ENCODE measurements around the gene ABCB6. TPM values are rescaled to one million over a fixed set of nuclear protein-coding genes. Genes with fewer than 3 reads are reported as not detected.
A peak's percentile ranks its signal among the peaks of the same experiment; 100 is the strongest.

The ABCB6 gene
- total and polyA plus RNA-seq, 10 of the 15 experiments (the other 5 are each of a cell fraction or from before 2014, with no cell fraction given): 2.3 to 22.1 (median 13.8) TPM

- H3K9ac ChIP-seq (ENCODE audit: control insufficient read depth, insufficient read depth, low read length): peak overlapping the region; percentile 76
- ChIA-PET CTCF (interaction anchor here (0.6 to 1.7 kb wide), 4 partner anchors 9 to 77 kb away, joined by 3 to 5 read pairs (median 3); no protein-coding TSS in a partner anchor), SMC1A (ENCODE audit: uncharacterized antibody, unreplicated experiment) (interaction anchor here (0.7 to 1.8 kb wide), 6 partner anchors 11 to 60 kb away, joined by 3 to 8 read pairs (median 4); partner anchors contain the start of genes ANKZF1, ATG9A, GLB1L and STK16), RAD21 (ENCODE audit: unreplicated experiment) (interaction anchor here (0.9 to 2.2 kb wide), 5 partner anchors 11 to 60 kb away, joined by 3 to 11 read pairs (median 5); partner anchors contain the start of genes ANKZF1, ATG9A, GLB1L and STK16), POLR2A (interaction anchor here (0.6 to 3.8 kb wide), 13 partner anchors 8 to 153 kb away, joined by 3 to 21 read pairs (median 5); partner anchors contain the start of genes ANKZF1, ATG9A, CNPPD1 and DNAJB2)
- no peaks in the 10 kb centered on the region for H3K27me3 ChIP-seq (replicated peaks in 1 of 2; ENCODE audit: control insufficient read depth in 2 of 2, insufficient read depth in 2 of 2, low read length in 1 of 2)
- DNase-seq (ENCODE audit: low read depth, low spot score) (no peak), ATAC-seq (peak; percentile 65), FAIRE-seq (no peak)
- H3K4me1 ChIP-seq (ENCODE audit: control insufficient read depth, insufficient read depth, low read length): peaks cover 16% of the 10 kb centered on the region
- peaks cover 14% of the 10 kb centered on the region for H3K79me2 ChIP-seq (ENCODE audit: control insufficient read depth, insufficient read depth, low read length)
- in situ Hi-C loops (cut with MboI) (no loop called here), intact Hi-C loops (cut with micrococcal nuclease; ENCODE audit: unreplicated experiment) (loop anchor here (2.0 kb wide), 1 partner anchor 77 kb away; no protein-coding TSS in a partner anchor)
- WGBS (ENCODE audit: insufficient coverage, insufficient replicate concordance, low lambda C conversion rate, missing lambda C conversion rate): 13% methylated on average over 37 of the region's 37 CpGs
- H3K4me3 ChIP-seq: peak overlapping the region; percentile 92
- peak overlapping the region; percentile 79 for H2AFZ ChIP-seq (ENCODE audit: control insufficient read depth, low read depth, low read length)
- no TSS peak for BruUV-seq (replicated peaks)
- no peaks in the 10 kb centered on the region; the same call in 1 of the 2 replicates for H4K20me1 ChIP-seq (ENCODE audit: control insufficient read depth, insufficient read depth)
- H3K36me3 ChIP-seq (ENCODE audit: control insufficient read depth in 2 of 2, insufficient read depth in 2 of 2, low read length in 1 of 2): peaks cover 10 to 20% of the 10 kb centered on the region in 2 experiments
- peak overlapping the region; percentile 63 for H3K27ac ChIP-seq (ENCODE audit: control insufficient read depth, insufficient read depth)
- peak overlapping the region; percentile 99 for H3K4me2 ChIP-seq (ENCODE audit: control insufficient read depth, insufficient read depth)
- no peaks in the 10 kb centered on the region for H3K9me3 ChIP-seq (replicated peaks; ENCODE audit: control insufficient read depth, insufficient read depth, low read length)
- TF ChIP-seq RB1 (IDR thresholded peaks at IDR 0.05; ENCODE audit: borderline replicate concordance) (no peak), SIX5 (IDR thresholded peaks at IDR 0.05; ENCODE audit: low read depth, low read length, severe bottlenecking) (no peak), RUNX3 (IDR thresholded peaks at IDR 0.05; ENCODE audit: low read length) (0 out of 2 replicates have a peak, but pooled peaks have one; percentile 15), RELA (IDR thresholded peaks at IDR 0.05; ENCODE audit: borderline replicate concordance, partially characterized antibody) (no peak), IRF3 (IDR thresholded peaks at IDR 0.05) (no peak), NFYB (IDR thresholded peaks at IDR 0.05; ENCODE audit: insufficient read depth, low read depth, low read length) (no peak), CREB1 (IDR thresholded peaks at IDR 0.05; ENCODE audit: low read depth) (no peak), FOXM1 (IDR thresholded peaks at IDR 0.05; ENCODE audit: low read depth, low read length) (no peak), ZBTB40 (IDR thresholded peaks at IDR 0.05; ENCODE audit: borderline replicate concordance) (peak; percentile 27; the same call in 1 of the 2 replicates), GATAD2B (conservative IDR thresholded peaks at IDR 0.05; ENCODE audit: low read depth) (no peak), EZH2 (IDR thresholded peaks at IDR 0.05; ENCODE audit: borderline replicate concordance, control insufficient read depth, low read depth, low read length) (no peak), ATF3 (IDR thresholded peaks at IDR 0.05; ENCODE audit: borderline replicate concordance, extremely low read depth, low read depth, low read length) (no peak), REST (IDR thresholded peaks at IDR 0.05; ENCODE audit: low read depth, low read length) (peak; percentile 78)
These were observed 484 bp downstream of the ABCB6 start for GRCh38 chr2:219218217-219218731.

All from GM12878 (cell line).